K562 (cell line): ENCODE results near the gene ZNF8. TPM values are rescaled to one million over a fixed set of nuclear protein-coding genes. Genes with fewer than 3 reads are reported as not detected.

Source experiments
- LEF1 ChIP-seq: fragments of 450-650 bp; IDR thresholded peaks from 2 replicates; pipeline ENCODE4 v1.6.1; 2016; ENCODE audit warnings: mild to moderate bottlenecking
- MECOM ChIP-seq: fragments of 250-450 bp; sonication (Bioruptor Pico); IDR thresholded peaks from 2 replicates; pipeline ENCODE4 v1.8.0; 2022; ENCODE audit warnings: inconsistent platforms
- PCBP2 ChIP-seq: fragments of 200-400 bp; formaldehyde crosslinking; IDR thresholded peaks from 2 replicates; pipeline ENCODE4 v1.6.1; 2018; ENCODE audit warnings: low read length, low read depth, mild to moderate bottlenecking, moderate library complexity; ENCODE audit not compliant: poor library complexity, severe bottlenecking
- SP2 ChIP-seq: IDR thresholded peaks from 2 replicates; pipeline ENCODE4 v1.6.1; 2011; ENCODE audit warnings: mild to moderate bottlenecking, low read depth, low read length, moderate library complexity; ENCODE audit not compliant: poor library complexity, severe bottlenecking; ENCODE audit errors: extremely low read depth
- ZNF431 ChIP-seq: sonication (generic); formaldehyde crosslinking; IDR thresholded peaks from 2 replicates; pipeline ENCODE4 v1.8.0; 2022; ENCODE audit warnings: mild to moderate bottlenecking, missing genetic modification reagents
- ZNF764 ChIP-seq: fragments of 250-450 bp; sonication (Bioruptor Pico); IDR thresholded peaks from 2 replicates; pipeline ENCODE4 v1.4.0; 2020; ENCODE audit warnings: low read depth, mild to moderate bottlenecking, moderate library complexity
- polyA plus RNA-seq, 8 experiments: library from polyadenylated mRNA; depleted of rRNA in 4 of 8; stranded (reverse) in 5 of 8; unstranded in 3 of 8; fragments of >200 nt; fragmentation: Nextera tagmentation in 2 of 8; fragmentation: Illumina TruSeq in 1 of 8; extraction: Ambion mirVana in 2 of 8; extraction: Trizol in 1 of 8; gene quantifications; 2 replicates each; pipeline versions ENCODE4 v1.2.1 to v1.2.3, GENCODE V29; 2011 to 2014; ENCODE audit warnings: inconsistent platforms in 1 of 8, missing spikeins in 1 of 8
- total RNA-seq, 7 experiments: library from RNA; depleted of rRNA in 6 of 7; stranded (reverse); fragments of >200 nt in 6 of 7; fragmentation: Illumina TruSeq in 2 of 7; extraction: Trizol in 2 of 7; gene quantifications; 2 replicates each; pipeline versions ENCODE4 v1.2.1 to v1.2.3, GENCODE V29; 2011 to 2021; ENCODE audit warnings: low replicate concordance in 1 of 7
- TF ChIP-seq, protein P1 (sequence below): fragments of 250-450 bp; sonication (Bioruptor Pico); IDR thresholded peaks from 2 replicates; pipeline ENCODE4 v1.5.0; 2022; ENCODE audit warnings: mild to moderate bottlenecking
- TF ChIP-seq, protein P2 (sequence below): fragments of 250-450 bp; sonication (Bioruptor Pico); IDR thresholded peaks from 2 replicates; pipeline ENCODE4 v1.4.0; 2020; ENCODE audit warnings: borderline replicate concordance
- TF ChIP-seq, protein P3 (sequence below), 3 experiments: IDR thresholded peaks in 2 of 3; conservative IDR thresholded peaks in 1 of 3; 2 replicates each; pipeline ENCODE4 v1.5.1; 2011 to 2012; ENCODE audit warnings: low read length in 3 of 3, mild to moderate bottlenecking in 3 of 3, control low read depth in 2 of 3, improper control_type of control experiment in 1 of 3, inconsistent platforms in 1 of 3, low read depth in 1 of 3, mixed read lengths in 1 of 3, moderate library complexity in 1 of 3; ENCODE audit not compliant: insufficient read depth in 2 of 3
- TF ChIP-seq, protein P4 (sequence below): IDR thresholded peaks from 2 replicates; pipeline ENCODE4 v1.6.1; 2011; ENCODE audit not compliant: insufficient read length; ENCODE audit errors: extremely low read depth
- TF ChIP-seq, protein P5 (sequence below): fragments of 450-650 bp; IDR thresholded peaks from 2 replicates; pipeline ENCODE4 v1.6.1; 2016; ENCODE audit warnings: low read depth

ZNF8 gene
- total and polyA plus RNA-seq, 9 of the 15 experiments (the other 6 are each of a cell fraction or from before 2014, with no cell fraction given), result 0.71 to 7.7 (median 4.7) TPM

DNA sequence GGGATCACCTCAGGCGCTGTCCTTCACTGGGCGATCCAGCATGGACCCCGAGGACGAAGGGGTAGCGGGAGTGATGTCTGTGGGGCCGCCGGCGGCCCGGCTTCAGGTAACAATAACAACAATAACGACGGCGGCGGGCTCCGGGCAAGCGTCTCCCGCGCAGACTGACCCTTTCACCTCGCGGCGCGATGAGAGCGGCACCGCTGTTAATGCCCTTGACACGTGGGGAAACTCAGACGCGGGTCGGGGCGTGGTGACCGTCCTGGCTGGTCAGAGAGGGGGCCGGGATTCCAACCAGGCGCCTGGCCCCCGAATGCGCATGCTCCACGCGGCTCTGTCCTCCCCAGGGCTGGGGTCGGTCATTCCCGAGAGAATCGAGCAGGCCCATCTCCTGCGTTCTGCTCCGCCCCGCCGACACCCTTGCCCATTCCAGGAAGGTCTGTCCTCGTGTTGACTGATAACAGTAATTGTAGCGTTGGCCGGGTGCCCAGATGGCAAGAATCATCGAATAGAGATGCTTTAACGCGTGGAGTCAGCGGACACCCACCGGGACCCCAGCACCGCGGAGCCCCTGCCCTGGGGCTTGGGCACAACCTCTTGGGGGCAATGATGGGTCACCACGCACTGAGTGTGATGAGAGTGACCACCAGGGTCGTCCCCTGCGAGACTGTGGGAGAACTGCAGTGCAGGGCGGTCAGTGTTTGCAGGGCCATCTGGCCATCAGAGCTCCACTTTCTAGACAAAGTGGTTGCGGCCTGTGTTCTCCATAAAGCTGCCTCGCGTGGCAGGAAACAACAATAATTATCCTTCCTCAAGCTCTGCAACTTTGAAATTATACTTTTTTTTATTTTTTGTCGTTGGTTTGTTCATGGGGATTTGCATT is 528 bp downstream of the ZNF8 start (continued):
- TF ChIP-seq, protein P1, sequence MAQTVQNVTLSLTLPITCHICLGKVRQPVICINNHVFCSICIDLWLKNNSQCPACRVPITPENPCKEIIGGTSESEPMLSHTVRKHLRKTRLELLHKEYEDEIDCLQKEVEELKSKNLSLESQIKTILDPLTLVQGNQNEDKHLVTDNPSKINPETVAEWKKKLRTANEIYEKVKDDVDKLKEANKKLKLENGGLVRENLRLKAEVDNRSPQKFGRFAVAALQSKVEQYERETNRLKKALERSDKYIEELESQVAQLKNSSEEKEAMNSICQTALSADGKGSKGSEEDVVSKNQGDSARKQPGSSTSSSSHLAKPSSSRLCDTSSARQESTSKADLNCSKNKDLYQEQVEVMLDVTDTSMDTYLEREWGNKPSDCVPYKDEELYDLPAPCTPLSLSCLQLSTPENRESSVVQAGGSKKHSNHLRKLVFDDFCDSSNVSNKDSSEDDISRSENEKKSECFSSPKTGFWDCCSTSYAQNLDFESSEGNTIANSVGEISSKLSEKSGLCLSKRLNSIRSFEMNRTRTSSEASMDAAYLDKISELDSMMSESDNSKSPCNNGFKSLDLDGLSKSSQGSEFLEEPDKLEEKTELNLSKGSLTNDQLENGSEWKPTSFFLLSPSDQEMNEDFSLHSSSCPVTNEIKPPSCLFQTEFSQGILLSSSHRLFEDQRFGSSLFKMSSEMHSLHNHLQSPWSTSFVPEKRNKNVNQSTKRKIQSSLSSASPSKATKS (CRISPR knock-in tag), result no peak
- no peak for TF ChIP-seq ZNF764 (CRISPR knock-in tag)
- TF ChIP-seq SP2, result no peak
- TF ChIP-seq MECOM (CRISPR knock-in tag), result no peak
- TF ChIP-seq, protein P2, sequence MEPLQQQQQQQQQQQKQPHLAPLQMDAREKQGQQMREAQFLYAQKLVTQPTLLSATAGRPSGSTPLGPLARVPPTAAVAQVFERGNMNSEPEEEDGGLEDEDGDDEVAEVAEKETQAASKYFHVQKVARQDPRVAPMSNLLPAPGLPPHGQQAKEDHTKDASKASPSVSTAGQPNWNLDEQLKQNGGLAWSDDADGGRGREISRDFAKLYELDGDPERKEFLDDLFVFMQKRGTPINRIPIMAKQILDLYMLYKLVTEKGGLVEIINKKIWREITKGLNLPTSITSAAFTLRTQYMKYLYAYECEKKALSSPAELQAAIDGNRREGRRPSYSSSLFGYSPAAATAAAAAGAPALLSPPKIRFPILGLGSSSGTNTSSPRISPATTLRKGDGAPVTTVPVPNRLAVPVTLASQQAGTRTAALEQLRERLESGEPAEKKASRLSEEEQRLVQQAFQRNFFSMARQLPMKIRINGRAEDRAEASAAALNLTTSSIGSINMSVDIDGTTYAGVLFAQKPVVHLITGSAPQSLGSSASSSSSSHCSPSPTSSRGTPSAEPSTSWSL (CRISPR knock-in tag), result no peak
- no peak for TF ChIP-seq PCBP2
- peak; percentile 71 for TF ChIP-seq ZNF431
- TF ChIP-seq, protein P3, sequence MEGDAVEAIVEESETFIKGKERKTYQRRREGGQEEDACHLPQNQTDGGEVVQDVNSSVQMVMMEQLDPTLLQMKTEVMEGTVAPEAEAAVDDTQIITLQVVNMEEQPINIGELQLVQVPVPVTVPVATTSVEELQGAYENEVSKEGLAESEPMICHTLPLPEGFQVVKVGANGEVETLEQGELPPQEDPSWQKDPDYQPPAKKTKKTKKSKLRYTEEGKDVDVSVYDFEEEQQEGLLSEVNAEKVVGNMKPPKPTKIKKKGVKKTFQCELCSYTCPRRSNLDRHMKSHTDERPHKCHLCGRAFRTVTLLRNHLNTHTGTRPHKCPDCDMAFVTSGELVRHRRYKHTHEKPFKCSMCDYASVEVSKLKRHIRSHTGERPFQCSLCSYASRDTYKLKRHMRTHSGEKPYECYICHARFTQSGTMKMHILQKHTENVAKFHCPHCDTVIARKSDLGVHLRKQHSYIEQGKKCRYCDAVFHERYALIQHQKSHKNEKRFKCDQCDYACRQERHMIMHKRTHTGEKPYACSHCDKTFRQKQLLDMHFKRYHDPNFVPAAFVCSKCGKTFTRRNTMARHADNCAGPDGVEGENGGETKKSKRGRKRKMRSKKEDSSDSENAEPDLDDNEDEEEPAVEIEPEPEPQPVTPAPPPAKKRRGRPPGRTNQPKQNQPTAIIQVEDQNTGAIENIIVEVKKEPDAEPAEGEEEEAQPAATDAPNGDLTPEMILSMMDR (IDR thresholded peaks at IDR 0.05 in 2 of 3, conservative IDR thresholded peaks at IDR 0.05 in 1 of 3; ENCODE audit: insufficient read depth in 2 of 3, low read depth in 1 of 3, low read length in 3 of 3), result no peak
- TF ChIP-seq LEF1, result no peak
- TF ChIP-seq, protein P4, sequence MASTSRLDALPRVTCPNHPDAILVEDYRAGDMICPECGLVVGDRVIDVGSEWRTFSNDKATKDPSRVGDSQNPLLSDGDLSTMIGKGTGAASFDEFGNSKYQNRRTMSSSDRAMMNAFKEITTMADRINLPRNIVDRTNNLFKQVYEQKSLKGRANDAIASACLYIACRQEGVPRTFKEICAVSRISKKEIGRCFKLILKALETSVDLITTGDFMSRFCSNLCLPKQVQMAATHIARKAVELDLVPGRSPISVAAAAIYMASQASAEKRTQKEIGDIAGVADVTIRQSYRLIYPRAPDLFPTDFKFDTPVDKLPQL, result no peak
- TF ChIP-seq, protein P5, sequence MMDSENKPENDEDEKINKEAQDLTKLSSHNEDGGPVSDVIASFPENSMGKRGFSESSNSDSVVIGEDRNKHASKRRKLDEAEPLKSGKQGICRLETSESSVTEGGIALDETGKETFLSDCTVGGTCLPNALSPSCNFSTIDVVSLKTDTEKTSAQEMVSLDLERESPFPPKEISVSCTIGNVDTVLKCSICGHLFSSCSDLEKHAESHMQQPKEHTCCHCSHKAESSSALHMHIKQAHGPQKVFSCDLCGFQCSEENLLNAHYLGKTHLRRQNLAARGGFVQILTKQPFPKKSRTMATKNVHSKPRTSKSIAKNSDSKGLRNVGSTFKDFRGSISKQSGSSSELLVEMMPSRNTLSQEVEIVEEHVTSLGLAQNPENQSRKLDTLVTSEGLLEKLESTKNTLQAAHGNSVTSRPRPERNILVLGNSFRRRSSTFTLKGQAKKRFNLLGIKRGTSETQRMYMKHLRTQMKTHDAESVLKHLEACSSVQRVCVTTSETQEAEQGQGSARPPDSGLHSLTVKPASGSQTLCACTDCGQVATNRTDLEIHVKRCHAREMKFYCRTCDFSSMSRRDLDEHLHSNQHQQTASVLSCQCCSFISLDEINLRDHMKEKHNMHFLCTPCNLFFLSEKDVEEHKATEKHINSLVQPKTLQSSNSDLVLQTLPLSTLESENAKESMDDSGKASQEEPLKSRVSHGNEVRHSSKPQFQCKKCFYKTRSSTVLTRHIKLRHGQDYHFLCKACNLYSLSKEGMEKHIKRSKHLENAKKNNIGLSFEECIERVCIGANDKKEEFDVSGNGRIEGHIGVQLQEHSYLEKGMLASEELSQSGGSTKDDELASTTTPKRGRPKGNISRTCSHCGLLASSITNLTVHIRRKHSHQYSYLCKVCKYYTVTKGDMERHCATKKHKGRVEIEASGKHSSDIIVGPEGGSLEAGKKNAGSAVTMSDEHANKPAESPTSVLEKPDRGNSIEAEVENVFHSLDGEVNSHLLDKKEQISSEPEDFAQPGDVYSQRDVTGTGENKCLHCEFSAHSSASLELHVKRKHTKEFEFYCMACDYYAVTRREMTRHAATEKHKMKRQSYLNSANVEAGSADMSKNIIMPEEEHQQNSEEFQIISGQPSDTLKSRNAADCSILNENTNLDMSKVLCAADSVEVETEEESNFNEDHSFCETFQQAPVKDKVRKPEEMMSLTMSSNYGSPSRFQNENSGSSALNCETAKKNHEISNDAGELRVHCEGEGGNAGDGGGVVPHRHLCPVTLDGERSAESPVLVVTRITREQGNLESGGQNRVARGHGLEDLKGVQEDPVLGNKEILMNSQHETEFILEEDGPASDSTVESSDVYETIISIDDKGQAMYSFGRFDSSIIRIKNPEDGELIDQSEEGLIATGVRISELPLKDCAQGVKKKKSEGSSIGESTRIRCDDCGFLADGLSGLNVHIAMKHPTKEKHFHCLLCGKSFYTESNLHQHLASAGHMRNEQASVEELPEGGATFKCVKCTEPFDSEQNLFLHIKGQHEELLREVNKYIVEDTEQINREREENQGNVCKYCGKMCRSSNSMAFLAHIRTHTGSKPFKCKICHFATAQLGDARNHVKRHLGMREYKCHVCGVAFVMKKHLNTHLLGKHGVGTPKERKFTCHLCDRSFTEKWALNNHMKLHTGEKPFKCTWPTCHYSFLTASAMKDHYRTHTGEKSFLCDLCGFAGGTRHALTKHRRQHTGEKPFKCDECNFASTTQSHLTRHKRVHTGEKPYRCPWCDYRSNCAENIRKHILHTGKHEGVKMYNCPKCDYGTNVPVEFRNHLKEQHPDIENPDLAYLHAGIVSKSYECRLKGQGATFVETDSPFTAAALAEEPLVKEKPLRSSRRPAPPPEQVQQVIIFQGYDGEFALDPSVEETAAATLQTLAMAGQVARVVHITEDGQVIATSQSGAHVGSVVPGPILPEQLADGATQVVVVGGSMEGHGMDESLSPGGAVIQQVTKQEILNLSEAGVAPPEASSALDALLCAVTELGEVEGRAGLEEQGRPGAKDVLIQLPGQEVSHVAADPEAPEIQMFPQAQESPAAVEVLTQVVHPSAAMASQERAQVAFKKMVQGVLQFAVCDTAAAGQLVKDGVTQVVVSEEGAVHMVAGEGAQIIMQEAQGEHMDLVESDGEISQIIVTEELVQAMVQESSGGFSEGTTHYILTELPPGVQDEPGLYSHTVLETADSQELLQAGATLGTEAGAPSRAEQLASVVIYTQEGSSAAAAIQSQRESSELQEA, result no peak
